ENCODE results near the gene ITPR1.
"Not testable (repeated sequence)": the region's sequence is repeated elsewhere in the genome, so short reads cannot be mapped to it uniquely, and the experiment has no call there.

Gene ITPR1

GRCh38 chr3:4493014-4493940, at the start of gene ITPR1:
Gene ITPR1 (plus strand): TSS chr3:4493348. CDS start chr3:4516492, 23,144 bp downstream.
- DNase-seq: peak; percentile 71

- DNase-seq: no peak
Measured at GRCh38 chr3:4447295-4447999, 45.7 kb upstream of the ITPR1 start.

GRCh38 chr3:4448187-4448586, 45.0 kb upstream of the ITPR1 start:
- no peak for DNase-seq

GRCh38 chr3:4449043-4449805, 43.9 kb upstream of the ITPR1 start:
- DNase-seq: no peak

- DNase-seq: no peak
Measured at GRCh38 chr3:4454142-4454541, 39.0 kb upstream of the ITPR1 start.

DNA sequence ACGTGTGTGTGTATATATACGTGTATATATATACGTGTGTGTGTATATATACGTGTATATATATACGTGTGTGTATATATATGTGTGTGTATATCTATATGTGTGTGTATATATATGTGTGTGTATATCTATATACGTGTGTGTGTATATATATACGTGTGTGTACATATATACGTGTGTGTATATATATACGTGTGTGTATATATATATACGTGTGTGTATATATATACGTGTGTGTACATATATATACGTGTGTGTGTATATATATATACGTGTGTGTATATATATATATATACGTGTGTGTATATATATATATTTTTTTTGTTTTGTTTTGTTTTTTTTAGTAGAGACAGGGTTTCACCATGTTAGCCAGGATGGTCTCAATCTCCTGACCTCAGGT, 36.4 kb upstream of the ITPR1 start:
- not testable (repeated sequence) for DNase-seq

DNA sequence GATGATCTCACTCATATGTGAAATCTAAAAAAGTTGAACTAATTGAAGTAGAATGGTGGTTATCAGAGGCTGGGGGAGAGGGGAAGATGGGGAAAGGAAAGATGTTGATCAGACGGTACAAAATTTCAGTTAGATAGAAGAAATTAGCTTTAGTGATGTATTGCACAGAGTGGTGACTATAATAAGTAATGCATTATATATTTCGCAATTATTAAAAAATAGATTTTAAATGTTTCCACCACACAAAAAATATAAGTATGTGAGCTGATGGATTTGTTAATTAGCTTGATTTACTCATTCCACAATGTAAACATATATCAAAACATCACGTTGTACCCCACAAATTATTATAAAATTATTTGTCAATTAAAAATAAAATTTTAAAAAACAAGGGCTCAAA, 34.2 kb upstream of the ITPR1 start:
- no peak for DNase-seq

GRCh38 chr3:4460334-4460733, 32.8 kb upstream of the ITPR1 start:
- no peak for DNase-seq

- no peak for DNase-seq
Measured at GRCh38 chr3:4461468-4462090, 31.6 kb upstream of the ITPR1 start.

GRCh38 chr3:4462369-4463040, 30.6 kb upstream of the ITPR1 start:
- DNase-seq: no peak

GRCh38 chr3:4464576-4464975, 28.6 kb upstream of the ITPR1 start:
- DNase-seq: no peak

DNA sequence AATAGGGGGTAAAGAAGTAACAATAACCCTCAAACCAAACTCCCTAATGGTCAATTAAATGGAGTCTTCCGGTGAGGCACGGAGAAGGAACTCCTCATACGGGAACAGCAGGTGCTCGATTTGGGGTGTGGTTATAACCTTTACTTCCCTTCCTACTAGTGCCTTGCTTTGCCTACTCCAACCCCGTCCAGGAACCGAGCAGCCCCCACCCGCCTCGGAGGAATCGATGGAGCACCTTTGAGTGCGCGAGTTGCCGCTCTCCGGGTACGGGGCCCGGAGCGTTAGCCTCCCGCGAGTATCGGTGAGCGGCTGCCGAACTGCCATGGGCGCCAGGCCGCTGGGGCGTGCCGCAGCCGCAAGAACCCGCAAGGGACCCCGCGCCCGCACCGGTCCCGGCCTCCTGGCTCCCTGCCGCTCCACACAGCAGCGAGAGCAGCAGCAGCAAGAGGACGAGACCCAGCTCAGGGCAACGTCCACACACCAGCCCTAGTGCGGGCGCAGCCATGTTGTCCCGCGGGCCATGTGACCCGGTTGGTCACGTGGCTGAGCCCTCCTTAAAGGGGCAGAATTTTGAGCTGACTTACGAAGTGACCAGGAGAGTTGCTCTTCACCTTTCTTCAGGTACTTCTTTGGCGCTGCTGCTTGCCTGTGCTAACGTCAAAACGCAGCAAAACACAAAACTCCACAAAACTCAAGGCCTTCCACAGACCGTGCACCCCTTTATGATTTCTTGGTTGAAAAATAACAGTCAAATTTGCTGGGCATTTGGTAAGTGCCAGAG, 26.2 kb upstream of the ITPR1 start, which contains the start of gene SUMF1:
Gene SUMF1, minus strand, starts transcription at position 529 of the 781 bp plus-strand sequence. Its CDS starts 24 bp downstream, at position 505.
- DNase-seq: peak; percentile 36

GRCh38 chr3:4467522-4467867, 25.7 kb upstream of the ITPR1 start:
- DNase-seq: no peak

GRCh38 chr3:4471907-4472306, 21.2 kb upstream of the ITPR1 start:
- DNase-seq: no peak

GRCh38 chr3:4472312-4472711, 20.8 kb upstream of the ITPR1 start:
- no peak for DNase-seq

DNA sequence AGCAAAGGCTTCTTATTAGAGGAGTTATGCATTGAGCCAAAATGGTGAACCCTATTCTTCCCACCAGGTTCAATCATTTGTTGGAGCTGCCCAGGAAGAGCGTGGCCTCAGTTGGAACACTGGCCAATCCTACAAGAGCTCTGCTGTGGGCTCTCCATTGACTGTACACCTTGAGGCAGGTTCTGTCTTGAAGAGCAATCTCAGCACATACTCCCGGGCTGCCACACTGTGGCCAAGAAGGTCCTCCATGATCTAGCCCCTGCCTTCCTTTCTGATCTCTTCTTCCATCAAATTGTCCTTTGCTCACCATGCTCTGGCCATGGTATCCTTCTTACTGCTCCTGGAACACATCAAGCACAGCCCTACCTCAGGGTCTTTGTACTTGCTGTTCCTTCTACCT, 20.4 kb upstream of the ITPR1 start:
- no peak for DNase-seq

DNA sequence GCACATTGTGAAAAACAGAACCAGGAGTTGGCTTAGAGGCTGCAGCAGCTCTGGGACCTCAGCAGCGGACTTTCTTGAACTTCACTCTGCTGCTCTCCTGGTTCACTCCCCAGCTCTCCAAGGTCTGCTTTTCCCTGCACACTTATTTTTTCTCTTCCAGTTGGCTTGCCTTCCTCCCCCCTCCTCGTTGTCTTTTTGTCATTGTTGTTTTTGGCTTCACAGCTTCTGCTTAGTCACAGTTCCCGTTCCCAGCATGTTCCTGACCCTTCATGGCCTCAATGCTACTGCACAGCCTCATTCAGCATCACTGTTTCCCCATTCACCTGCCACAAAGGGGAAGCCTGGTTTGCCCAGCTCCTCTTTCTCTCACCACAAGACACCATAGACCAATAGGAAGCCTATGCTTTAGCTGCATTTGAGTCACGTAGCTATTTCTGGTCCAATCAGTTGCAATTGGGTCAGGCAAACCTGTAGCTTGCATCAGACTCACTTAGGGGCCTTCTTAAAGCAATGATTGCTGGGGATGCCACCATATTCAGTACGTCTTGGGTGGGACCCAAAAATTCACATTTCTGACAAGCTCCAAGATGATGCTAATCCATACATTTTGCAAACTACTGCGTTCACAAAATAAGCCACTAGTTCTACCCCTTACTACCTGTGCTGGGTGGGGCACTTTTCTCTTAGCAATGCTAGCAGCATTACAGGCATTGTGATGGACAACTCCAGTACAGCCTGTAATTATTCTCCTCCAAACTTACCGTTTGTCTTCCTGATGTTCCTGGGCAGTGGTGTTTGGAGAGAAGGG, 18.3 kb upstream of the ITPR1 start:
- DNase-seq: no peak

GRCh38 chr3:4475804-4476203, 17.3 kb upstream of the ITPR1 start:
- DNase-seq: no peak

GRCh38 chr3:4476496-4476895, 16.7 kb upstream of the ITPR1 start:
- no peak for DNase-seq

GRCh38 chr3:4478261-4478660, 14.9 kb upstream of the ITPR1 start:
- DNase-seq: no peak

- no peak for DNase-seq
Measured at GRCh38 chr3:4491855-4492207, 1.3 kb upstream of the ITPR1 start.

Data from NCI-H1092 (cell line).